Measurements from ENCODE around the gene RASL10B.
"Not testable (repeated sequence)": the region's sequence is repeated elsewhere in the genome, so short reads cannot be mapped to it uniquely, and the experiment has no call there.

The RASL10B gene

DNA sequence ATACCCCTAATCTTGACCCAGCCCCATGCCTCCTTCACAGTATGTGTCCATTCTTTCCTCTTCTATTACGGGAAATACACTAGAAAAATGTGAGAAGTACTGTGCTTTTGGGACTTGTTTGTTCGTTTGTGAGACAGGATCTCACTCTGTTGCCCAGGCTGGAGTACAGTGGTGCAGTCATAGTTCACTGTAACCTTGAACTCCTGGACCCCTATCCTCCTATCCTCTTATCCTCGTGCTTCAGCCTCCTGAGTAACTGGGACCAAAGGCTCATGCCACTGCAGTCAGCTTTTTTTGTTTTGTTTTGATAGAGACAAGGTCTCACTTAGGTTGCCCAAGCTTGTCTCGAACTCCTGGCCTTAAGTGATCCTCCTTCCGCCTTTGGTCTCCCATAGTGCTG is 29.9 kb upstream of the RASL10B start:
- Histone ChIP-seq H3K36me3 (ENCODE audit: low read length) (no peaks in the 10 kb centered on the region), H4K20me1 (ENCODE audit: low read depth, low read length) (no peaks in the 10 kb centered on the region), H3F3A (ENCODE audit: insufficient read depth) (no peaks in the 10 kb centered on the region), H3K27ac (ENCODE audit: low read depth, low read length) (no peak overlapping the region), H3K4me3 (ENCODE audit: insufficient read depth, low read length, poor library complexity, severe bottlenecking) (no peak overlapping the region), H3K79me2 (ENCODE audit: insufficient read depth, low read length) (no peaks in the 10 kb centered on the region), H2AFZ (ENCODE audit: low read depth, low read length, severe bottlenecking) (no peak overlapping the region), H3K27me3 (ENCODE audit: low read length) (no peaks in the 10 kb centered on the region), H3K9ac (ENCODE audit: low read length) (no peak overlapping the region), H3K9me2 (replicated peaks; ENCODE audit: insufficient read depth, low read length) (no peaks in the 10 kb centered on the region), H3K4me2 (ENCODE audit: low read depth, low read length, poor library complexity, severe bottlenecking) (no peak overlapping the region), H3K9me3 (ENCODE audit: insufficient read depth, low read length) (no peaks in the 10 kb centered on the region)
- TF ChIP-seq EZH2phosphoT487 (conservative IDR thresholded peaks at IDR 0.05; ENCODE audit: low read length), result no peak
- TF ChIP-seq, protein P1, sequence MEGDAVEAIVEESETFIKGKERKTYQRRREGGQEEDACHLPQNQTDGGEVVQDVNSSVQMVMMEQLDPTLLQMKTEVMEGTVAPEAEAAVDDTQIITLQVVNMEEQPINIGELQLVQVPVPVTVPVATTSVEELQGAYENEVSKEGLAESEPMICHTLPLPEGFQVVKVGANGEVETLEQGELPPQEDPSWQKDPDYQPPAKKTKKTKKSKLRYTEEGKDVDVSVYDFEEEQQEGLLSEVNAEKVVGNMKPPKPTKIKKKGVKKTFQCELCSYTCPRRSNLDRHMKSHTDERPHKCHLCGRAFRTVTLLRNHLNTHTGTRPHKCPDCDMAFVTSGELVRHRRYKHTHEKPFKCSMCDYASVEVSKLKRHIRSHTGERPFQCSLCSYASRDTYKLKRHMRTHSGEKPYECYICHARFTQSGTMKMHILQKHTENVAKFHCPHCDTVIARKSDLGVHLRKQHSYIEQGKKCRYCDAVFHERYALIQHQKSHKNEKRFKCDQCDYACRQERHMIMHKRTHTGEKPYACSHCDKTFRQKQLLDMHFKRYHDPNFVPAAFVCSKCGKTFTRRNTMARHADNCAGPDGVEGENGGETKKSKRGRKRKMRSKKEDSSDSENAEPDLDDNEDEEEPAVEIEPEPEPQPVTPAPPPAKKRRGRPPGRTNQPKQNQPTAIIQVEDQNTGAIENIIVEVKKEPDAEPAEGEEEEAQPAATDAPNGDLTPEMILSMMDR (IDR thresholded peaks at IDR 0.05; ENCODE audit: insufficient read depth, low read length, poor library complexity, severe bottlenecking), result no peak

DNA sequence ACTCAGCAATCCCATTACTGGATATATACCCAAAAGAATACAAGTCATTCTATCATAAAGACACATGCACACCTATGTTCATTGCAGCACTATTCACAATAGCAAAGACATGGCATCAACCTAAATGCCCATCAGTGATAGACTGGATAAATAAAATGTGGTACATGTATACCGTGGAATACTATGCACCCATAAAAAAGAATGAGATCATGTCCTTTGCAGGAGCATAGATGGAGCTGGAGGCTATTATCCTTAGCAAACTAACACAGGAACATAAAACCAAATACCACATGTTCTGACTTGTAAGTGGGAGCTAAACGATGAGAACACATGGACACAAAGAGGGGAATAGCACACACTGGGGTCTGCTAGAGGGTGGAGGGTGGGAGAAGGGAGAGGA is 28.1 kb upstream of the RASL10B start:
- H4K20me1 ChIP-seq (ENCODE audit: low read depth, low read length); H3K4me2 ChIP-seq (ENCODE audit: low read depth, low read length, poor library complexity, severe bottlenecking); H3F3A ChIP-seq (ENCODE audit: insufficient read depth); H2AFZ ChIP-seq (ENCODE audit: low read depth, low read length, severe bottlenecking); H3K27ac ChIP-seq (ENCODE audit: low read depth, low read length); H3K9me3 ChIP-seq (ENCODE audit: insufficient read depth, low read length); H3K4me3 ChIP-seq (ENCODE audit: insufficient read depth, low read length, poor library complexity, severe bottlenecking); H3K9ac ChIP-seq (ENCODE audit: low read length); H3K79me2 ChIP-seq (ENCODE audit: insufficient read depth, low read length); H3K36me3 ChIP-seq (ENCODE audit: low read length); H3K9me2 ChIP-seq (replicated peaks; ENCODE audit: insufficient read depth, low read length); H3K27me3 ChIP-seq (ENCODE audit: low read length): not testable (repeated sequence)

DNA sequence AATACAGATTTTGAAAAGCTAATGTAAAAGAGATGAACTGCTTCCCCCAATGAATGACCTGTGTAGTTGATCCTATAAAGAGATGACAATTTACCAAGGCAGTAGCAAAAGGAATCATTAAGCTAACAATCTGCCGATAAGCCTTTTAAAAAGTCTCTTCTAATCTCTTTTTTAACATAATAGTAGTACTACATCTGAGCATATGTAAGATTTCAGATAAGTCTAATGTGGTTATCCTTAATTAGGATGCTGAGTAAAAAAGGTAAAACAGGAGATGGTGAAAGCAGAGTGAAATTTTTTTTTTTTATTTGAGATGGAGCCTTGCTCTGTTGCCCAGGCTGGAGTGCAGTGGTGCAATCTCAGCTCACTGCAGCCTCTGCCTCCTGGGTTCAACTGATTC is 26.2 kb upstream of the RASL10B start:
- Histone ChIP-seq H3K9me2 (replicated peaks; ENCODE audit: insufficient read depth, low read length) (no peaks in the 10 kb centered on the region), H3F3A (ENCODE audit: insufficient read depth) (no peaks in the 10 kb centered on the region; the same call in 1 of the 2 replicates)
- no peak for TF ChIP-seq EZH2phosphoT487 (conservative IDR thresholded peaks at IDR 0.05; ENCODE audit: low read length)
- TF ChIP-seq, protein P1 (IDR thresholded peaks at IDR 0.05; ENCODE audit: insufficient read depth, low read length, poor library complexity, severe bottlenecking), result no peak

DNA sequence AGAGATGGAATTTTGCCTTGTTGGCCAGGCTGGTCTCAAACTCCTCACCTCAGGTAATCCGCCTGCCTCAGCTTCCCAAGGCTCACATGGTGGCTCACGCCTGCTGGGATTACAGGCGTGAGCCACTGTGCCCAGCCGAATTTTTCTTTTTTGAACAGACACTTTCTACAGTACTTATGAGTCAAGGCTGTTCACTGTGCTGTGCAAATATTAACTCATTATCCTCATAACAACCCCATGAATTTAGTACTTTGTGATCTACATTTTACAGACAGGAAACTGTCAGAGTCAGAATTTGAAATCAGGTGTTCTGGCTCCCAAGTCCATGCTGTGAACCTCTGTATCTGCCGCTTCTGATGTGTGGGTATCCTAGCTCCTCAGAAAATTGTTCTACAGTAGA is 25.7 kb upstream of the RASL10B start:
- Histone ChIP-seq H3K9me2 (replicated peaks; ENCODE audit: insufficient read depth, low read length) (no peaks in the 10 kb centered on the region), H4K20me1 (ENCODE audit: low read depth, low read length) (no peaks in the 10 kb centered on the region), H2AFZ (ENCODE audit: low read depth, low read length, severe bottlenecking) (no peak overlapping the region), H3F3A (ENCODE audit: insufficient read depth) (no peaks in the 10 kb centered on the region; the same call in 1 of the 2 replicates), H3K4me3 (ENCODE audit: insufficient read depth, low read length, poor library complexity, severe bottlenecking) (no peak overlapping the region), H3K9ac (ENCODE audit: low read length) (no peak overlapping the region), H3K27ac (ENCODE audit: low read depth, low read length) (no peak overlapping the region), H3K36me3 (ENCODE audit: low read length) (0 out of 2 replicates have a peak, but pooled peaks cover 3% of the 10 kb centered on the region), H3K79me2 (ENCODE audit: insufficient read depth, low read length) (no peaks in the 10 kb centered on the region), H3K9me3 (ENCODE audit: insufficient read depth, low read length) (no peaks in the 10 kb centered on the region), H3K27me3 (ENCODE audit: low read length) (no peaks in the 10 kb centered on the region), H3K4me2 (ENCODE audit: low read depth, low read length, poor library complexity, severe bottlenecking) (no peak overlapping the region)
- TF ChIP-seq EZH2phosphoT487 (conservative IDR thresholded peaks at IDR 0.05; ENCODE audit: low read length), result no peak
- TF ChIP-seq, protein P1 (IDR thresholded peaks at IDR 0.05; ENCODE audit: insufficient read depth, low read length, poor library complexity, severe bottlenecking), result no peak

More for the DNA sequence above, 26.2 kb upstream of the RASL10B start:
- no peak overlapping the region for H3K4me3 ChIP-seq (ENCODE audit: insufficient read depth, low read length, poor library complexity, severe bottlenecking)
- no peaks in the 10 kb centered on the region for H4K20me1 ChIP-seq (ENCODE audit: low read depth, low read length)
- H3K27ac ChIP-seq (ENCODE audit: low read depth, low read length), result no peak overlapping the region
- no peak overlapping the region for H3K4me2 ChIP-seq (ENCODE audit: low read depth, low read length, poor library complexity, severe bottlenecking)
- no peaks in the 10 kb centered on the region for H3K27me3 ChIP-seq (ENCODE audit: low read length)
- no peaks in the 10 kb centered on the region for H3K9me3 ChIP-seq (ENCODE audit: insufficient read depth, low read length)
- H2AFZ ChIP-seq (ENCODE audit: low read depth, low read length, severe bottlenecking), result no peak overlapping the region
- no peak overlapping the region for H3K9ac ChIP-seq (ENCODE audit: low read length)
- H3K79me2 ChIP-seq (ENCODE audit: insufficient read depth, low read length), result no peaks in the 10 kb centered on the region
- 0 out of 2 replicates have a peak, but pooled peaks cover 1% of the 10 kb centered on the region for H3K36me3 ChIP-seq (ENCODE audit: low read length)

Measured in SU-DHL-6 (cell line).